ENCODE results near the gene DDHD1. TPM values are rescaled to one million over a fixed set of nuclear protein-coding genes. Genes with fewer than 3 reads are reported as not detected.

The DDHD1 gene
- total RNA-seq, 1 experiment from 2014 or later = 15.7 TPM

DNA sequence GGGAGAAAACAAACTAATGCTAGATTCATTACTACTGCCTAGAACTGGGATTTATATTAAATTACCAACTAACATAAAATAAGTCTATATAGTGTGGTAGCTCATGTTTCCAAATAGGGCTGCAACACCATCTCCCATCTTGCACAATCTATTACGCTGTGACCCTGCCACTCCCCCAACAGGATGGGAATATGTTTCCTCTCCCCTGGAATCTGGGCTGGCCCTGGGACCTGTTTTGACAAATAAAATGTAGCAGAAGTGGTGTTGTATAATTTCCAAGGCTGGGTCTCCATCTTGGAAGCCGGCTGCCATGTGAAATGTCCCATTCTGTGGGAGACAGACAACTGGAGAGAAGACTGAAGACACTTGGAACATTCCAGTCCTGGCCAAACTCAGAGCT is 156.6 kb downstream of the DDHD1 start:
- Histone ChIP-seq H3K23me2 (ENCODE audit: insufficient read length, low read depth, low read length, poor library complexity, severe bottlenecking) (no peaks in the 10 kb centered on the region), H3K27me3 (ENCODE audit: insufficient read depth, low read length) (no peaks in the 10 kb centered on the region), H3K23ac (ENCODE audit: insufficient read length, low read depth, low read length) (no peak overlapping the region), H4K20me1 (ENCODE audit: control insufficient read depth, insufficient read depth, insufficient read length) (no peaks in the 10 kb centered on the region), H3K4me2 (ENCODE audit: insufficient read depth, insufficient read length, low read length) (no peak overlapping the region), H2BK15ac (ENCODE audit: low read depth, low read length) (no peak overlapping the region), H3K79me1 (ENCODE audit: insufficient read depth, low read depth, low read length, poor library complexity, severe bottlenecking) (no peaks in the 10 kb centered on the region), H3K79me2 (ENCODE audit: insufficient read depth, low read length) (no peaks in the 10 kb centered on the region), H2BK5ac (ENCODE audit: insufficient read length, low read length) (no peak overlapping the region), H3T11ph (ENCODE audit: low read length) (no peak overlapping the region), H3K18ac (ENCODE audit: insufficient read length, low read depth, low read length) (no peak overlapping the region), H2AFZ (ENCODE audit: low read length) (no peak overlapping the region), H3K14ac (ENCODE audit: insufficient read depth, low read length) (no peak overlapping the region), H3K4me1 (ENCODE audit: insufficient read depth, low read length) (no peaks in the 10 kb centered on the region; the same call in 1 of the 2 replicates), H2BK20ac (ENCODE audit: low read depth, low read length, poor library complexity, severe bottlenecking) (no peak overlapping the region), H3K9ac (ENCODE audit: extremely low read depth, insufficient read length, low read length) (no peak overlapping the region), H2BK12ac (ENCODE audit: insufficient read length, low read depth, low read length) (no peak overlapping the region), H2AK5ac (ENCODE audit: insufficient read length, low read length) (no peak overlapping the region), H3K9me3 (ENCODE audit: control insufficient read depth, low read depth, low read length) (no peaks in the 10 kb centered on the region), H4K91ac (ENCODE audit: insufficient read length, low read depth, low read length) (no peak overlapping the region), H3K27ac (ENCODE audit: insufficient read length, low read depth, low read length) (no peak overlapping the region), H3K4ac (ENCODE audit: low read depth, low read length) (no peak overlapping the region), H3K56ac (ENCODE audit: insufficient read length, low read depth, low read length) (no peak overlapping the region), H2BK120ac (ENCODE audit: low read depth, low read length, poor library complexity, severe bottlenecking) (no peak overlapping the region), H4K5ac (ENCODE audit: insufficient read length, low read depth, low read length) (no peak overlapping the region), H4K8ac (replicated peaks; ENCODE audit: insufficient read length, low read depth, low read length) (no peak overlapping the region)
- no peaks in the 10 kb centered on the region for H3K27me3 Mint-ChIP-seq (ENCODE audit: low read depth)
- DNase-seq = no peak
- no peak overlapping the region for H3K27ac Mint-ChIP-seq
- H3K36me3 Mint-ChIP-seq (ENCODE audit: insufficient read depth in 1 of 3, low read depth in 3 of 3) = no peaks in the 10 kb centered on the region; a peak in 1 of 7 replicates
- no CpG with 5 or more reads among the region's 2 CpGs for WGBS (ENCODE audit: extremely low coverage, insufficient read length, low lambda C conversion rate)
- TF ChIP-seq, protein P1, sequence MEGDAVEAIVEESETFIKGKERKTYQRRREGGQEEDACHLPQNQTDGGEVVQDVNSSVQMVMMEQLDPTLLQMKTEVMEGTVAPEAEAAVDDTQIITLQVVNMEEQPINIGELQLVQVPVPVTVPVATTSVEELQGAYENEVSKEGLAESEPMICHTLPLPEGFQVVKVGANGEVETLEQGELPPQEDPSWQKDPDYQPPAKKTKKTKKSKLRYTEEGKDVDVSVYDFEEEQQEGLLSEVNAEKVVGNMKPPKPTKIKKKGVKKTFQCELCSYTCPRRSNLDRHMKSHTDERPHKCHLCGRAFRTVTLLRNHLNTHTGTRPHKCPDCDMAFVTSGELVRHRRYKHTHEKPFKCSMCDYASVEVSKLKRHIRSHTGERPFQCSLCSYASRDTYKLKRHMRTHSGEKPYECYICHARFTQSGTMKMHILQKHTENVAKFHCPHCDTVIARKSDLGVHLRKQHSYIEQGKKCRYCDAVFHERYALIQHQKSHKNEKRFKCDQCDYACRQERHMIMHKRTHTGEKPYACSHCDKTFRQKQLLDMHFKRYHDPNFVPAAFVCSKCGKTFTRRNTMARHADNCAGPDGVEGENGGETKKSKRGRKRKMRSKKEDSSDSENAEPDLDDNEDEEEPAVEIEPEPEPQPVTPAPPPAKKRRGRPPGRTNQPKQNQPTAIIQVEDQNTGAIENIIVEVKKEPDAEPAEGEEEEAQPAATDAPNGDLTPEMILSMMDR (conservative IDR thresholded peaks at IDR 0.05) = no peak
- H3K4me3 Mint-ChIP-seq = no peak overlapping the region
- no peaks in the 10 kb centered on the region for H3K9me3 Mint-ChIP-seq
- H3K4me1 Mint-ChIP-seq = peaks cover 6 to 8% of the 10 kb centered on the region in 2 experiments
